Ramos (cell line): ENCODE results near the gene SIGLEC6.
"Not testable (repeated sequence)": the region's sequence is repeated elsewhere in the genome, so short reads cannot be mapped to it uniquely, and the experiment has no call there.

ENCODE experiments used
- in situ Hi-C: fragments of 300-500 bp; cut with MboI; formaldehyde crosslinking; loops from one replicate; pipeline ENCODE4 v1.14.3; 2022; ENCODE audit warnings: low sequenced_read_pairs; ENCODE audit not compliant: unreplicated experiment

The SIGLEC6 gene

GRCh38 chr19:51514866-51515481 lies 16.5 kb downstream of the SIGLEC6 start:
- in situ Hi-C loops, result no loop called here

GRCh38 chr19:51513968-51514367 lies 17.5 kb downstream of the SIGLEC6 start:
- in situ Hi-C loops, result no loop called here

GRCh38 chr19:51511353-51511752 lies 20.1 kb downstream of the SIGLEC6 start:
- in situ Hi-C loops, result no loop called here

- in situ Hi-C loops, result no loop called here
Observed at GRCh38 chr19:51509823-51510660, 21.4 kb downstream of the SIGLEC6 start.

GRCh38 chr19:51508059-51508733 lies 23.3 kb downstream of the SIGLEC6 start:
- in situ Hi-C loops, result no loop called here

- in situ Hi-C loops, result no loop called here
Observed at GRCh38 chr19:51507640-51508058, 23.8 kb downstream of the SIGLEC6 start.

- in situ Hi-C loops, result no loop called here
Observed at GRCh38 chr19:51507192-51507591, 24.3 kb downstream of the SIGLEC6 start.

- in situ Hi-C loops, result no loop called here
Observed at GRCh38 chr19:51505904-51506303, 25.6 kb downstream of the SIGLEC6 start.

GRCh38 chr19:51503896-51504295 lies 27.6 kb downstream of the SIGLEC6 start:
- in situ Hi-C loops, result no loop called here

GRCh38 chr19:51503286-51503817 lies 28.1 kb downstream of the SIGLEC6 start:
- in situ Hi-C loops, result no loop called here

- in situ Hi-C loops, result no loop called here
Observed at GRCh38 chr19:51501594-51502263, 29.7 kb downstream of the SIGLEC6 start, which contains the start of gene SIGLEC12. SIGLEC12 (minus strand) TSS chr19:51501800; CDS start chr19:51501733, 67 bp downstream.

- in situ Hi-C loops, result not testable (repeated sequence)
Observed at GRCh38 chr19:51500931-51501330, 30.5 kb downstream of the SIGLEC6 start.

- in situ Hi-C loops, result no loop called here
Observed at GRCh38 chr19:51497666-51498065, 33.8 kb downstream of the SIGLEC6 start.

- in situ Hi-C loops, result no loop called here
Observed at GRCh38 chr19:51493776-51494175, 37.7 kb downstream of the SIGLEC6 start.

- in situ Hi-C loops, result no loop called here
Observed at GRCh38 chr19:51491586-51491985, 39.9 kb downstream of the SIGLEC6 start.

GRCh38 chr19:51490676-51491075 lies 40.8 kb downstream of the SIGLEC6 start:
- in situ Hi-C loops, result no loop called here

- in situ Hi-C loops, result no loop called here
Observed at GRCh38 chr19:51489113-51489512, 42.4 kb downstream of the SIGLEC6 start.

- in situ Hi-C loops, result no loop called here
Observed at GRCh38 chr19:51488491-51488890, 43.0 kb downstream of the SIGLEC6 start.

GRCh38 chr19:51485960-51486660 lies 45.4 kb downstream of the SIGLEC6 start:
- in situ Hi-C loops, result no loop called here

- in situ Hi-C loops, result no loop called here
Observed at GRCh38 chr19:51480590-51480989, 50.9 kb downstream of the SIGLEC6 start.
